ENCODE measurements around the gene ADAMTSL1.
"Not testable (repeated sequence)": the region's sequence is repeated elsewhere in the genome, so short reads cannot be mapped to it uniquely, and the experiment has no call there.

The ADAMTSL1 gene

DNA sequence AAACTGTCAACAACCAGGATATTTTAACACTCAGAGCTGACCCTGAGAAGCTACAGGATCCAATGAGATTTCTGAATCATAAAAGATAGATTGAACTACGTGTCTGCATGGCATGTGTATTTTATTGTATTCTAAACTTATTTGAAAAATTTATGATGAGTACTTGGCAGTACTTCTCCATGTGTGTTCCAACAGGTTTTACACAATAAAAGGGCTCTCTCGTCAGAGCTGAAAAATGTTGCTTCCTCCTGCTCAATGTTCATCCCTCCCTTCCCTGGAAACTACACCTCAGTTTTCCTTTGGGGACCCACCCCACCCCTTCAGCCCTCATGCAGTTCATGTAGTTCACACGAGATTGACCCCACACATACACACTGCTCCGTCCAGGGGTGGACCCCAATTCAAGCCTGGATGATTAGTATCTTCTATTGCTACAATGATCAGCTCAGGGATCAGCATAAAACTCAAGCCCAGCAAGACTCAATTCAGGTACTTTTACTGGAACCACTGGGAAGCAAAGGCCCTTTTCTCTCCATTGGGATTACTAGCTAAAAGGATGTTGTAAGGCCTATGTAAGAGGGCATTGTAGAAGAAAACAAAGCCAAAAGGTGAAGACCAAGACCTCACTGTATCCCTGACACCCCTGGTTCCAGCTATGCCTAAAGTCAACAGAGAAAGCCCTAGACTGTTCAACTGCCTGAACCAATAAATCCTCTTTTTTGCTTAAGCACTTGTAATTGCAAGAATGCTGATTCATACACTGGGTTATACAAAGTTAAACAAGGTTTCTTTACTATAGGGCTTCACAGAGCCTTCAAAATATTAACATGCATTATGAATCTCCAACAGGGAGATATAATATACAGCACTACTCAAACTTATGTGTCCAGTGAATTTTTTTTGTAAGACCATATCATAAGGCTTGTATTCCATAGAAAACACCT is 446.5 kb downstream of the ADAMTSL1 start:
- DNase-seq, result no peak

DNA sequence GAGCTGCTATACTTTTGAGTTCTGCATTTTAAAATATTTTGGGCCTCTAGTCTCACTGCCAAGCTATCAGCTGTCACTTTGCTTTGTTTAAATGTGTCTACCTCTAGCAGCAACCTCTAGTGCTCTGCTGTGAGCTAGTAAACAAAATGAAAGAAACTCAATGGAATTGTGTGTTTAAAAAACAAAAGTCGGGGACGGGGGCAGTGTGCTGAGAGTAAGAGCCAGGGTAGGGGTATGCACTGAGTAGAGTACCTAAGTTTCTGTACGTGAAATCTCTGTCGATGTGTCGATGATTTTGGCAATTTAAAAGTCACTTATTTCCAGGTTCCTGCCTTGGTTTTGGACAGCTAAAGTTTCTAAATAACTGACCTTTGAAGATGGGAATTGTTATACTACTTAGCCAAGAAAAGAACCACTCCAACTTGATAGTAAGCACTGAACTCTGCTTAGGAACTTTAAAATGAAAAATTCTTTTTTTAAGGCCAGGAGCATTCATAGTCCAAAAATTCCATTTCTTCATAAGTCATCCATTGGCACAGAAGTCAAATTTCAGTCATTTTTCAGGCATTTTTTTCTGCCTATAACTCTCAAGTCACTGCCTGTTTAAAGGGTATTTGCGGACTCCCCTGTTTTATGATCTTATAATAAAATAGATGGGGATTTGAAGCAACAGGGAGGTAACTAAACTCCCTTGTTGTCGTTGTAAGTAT is 447.6 kb downstream of the ADAMTSL1 start:
- no peak for DNase-seq

- DNase-seq, result no peak
These were observed 448.4 kb downstream of the ADAMTSL1 start for GRCh38 chr9:18922161-18922885.

- no peak for DNase-seq
These were observed 449.2 kb downstream of the ADAMTSL1 start for GRCh38 chr9:18923167-18923566.

DNA sequence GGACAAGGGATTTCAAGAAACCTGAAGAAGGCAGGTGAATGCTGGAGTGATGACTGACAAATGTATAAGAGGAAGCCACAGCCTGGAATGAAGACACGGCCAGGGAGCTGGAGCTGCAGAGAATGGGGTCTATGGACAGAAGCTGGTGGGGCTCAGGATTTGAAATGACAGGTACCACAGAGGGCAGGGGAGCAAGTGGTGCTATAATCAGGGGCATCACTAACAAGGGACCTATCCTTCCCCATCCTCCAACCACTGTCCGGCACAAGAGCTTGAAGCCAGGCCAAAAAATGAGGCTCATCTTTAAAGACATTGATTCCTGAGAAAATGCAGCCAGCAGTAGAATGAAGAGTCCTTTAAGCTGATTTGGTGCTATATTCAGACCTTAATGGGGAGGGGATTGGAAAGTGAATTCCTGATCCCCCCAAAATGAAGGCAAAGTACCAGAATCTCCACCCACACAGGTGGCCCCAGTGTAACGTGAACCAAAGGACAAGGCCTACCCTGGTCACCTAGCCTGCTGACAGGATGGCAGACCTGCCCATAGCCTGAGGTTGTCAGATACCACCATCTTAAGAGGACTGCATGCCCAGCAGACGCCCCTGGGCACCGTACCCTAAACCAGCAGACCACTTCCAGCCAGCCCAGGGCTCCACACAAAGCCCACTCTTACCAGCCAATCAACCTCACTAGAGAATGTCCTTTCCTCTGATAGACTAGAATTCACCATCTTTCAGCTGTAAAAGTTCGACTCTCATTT is 449.9 kb downstream of the ADAMTSL1 start:
- DNase-seq, result no peak

DNA sequence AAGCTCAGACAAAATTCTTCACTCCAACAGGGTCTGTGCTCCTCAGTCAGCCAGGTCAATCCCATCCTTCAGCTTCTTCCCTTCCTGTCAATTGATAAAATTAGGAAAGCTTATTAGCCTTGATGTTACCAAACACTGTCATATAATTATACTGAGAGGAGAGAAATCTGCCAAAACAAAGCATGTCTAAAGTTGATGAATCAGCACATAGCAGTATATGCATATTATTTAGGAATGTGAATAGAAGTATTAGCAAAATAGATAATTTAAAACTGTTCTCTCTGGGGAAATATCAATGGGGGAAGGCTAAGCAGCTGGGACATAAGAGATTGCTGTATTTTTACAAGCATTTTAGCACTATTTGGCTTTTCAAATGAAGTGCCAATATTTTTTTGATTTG is 451.9 kb downstream of the ADAMTSL1 start:
- DNase-seq, result no peak

DNA sequence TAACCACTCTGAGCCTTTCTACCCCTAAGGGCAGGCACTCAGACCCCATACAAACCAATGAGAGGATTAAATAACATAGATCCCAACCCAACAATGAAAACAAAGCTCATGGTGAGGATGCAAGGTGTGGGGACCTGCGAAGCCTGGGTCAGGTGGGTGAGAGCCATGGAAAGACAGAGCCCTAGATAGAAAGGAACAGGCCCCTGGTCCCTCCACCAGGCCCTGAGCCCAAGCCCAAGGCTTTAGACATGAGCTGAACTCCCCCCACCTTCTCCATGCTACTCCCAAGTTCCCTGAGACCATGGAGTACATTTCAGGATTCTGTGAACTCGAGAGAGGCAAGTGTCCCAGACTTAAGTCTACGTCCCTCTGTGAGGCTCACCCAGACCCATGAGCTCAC is 452.6 kb downstream of the ADAMTSL1 start:
- DNase-seq, result no peak

- no peak for DNase-seq
These were observed 454.8 kb downstream of the ADAMTSL1 start for GRCh38 chr9:18928711-18929110.

DNA sequence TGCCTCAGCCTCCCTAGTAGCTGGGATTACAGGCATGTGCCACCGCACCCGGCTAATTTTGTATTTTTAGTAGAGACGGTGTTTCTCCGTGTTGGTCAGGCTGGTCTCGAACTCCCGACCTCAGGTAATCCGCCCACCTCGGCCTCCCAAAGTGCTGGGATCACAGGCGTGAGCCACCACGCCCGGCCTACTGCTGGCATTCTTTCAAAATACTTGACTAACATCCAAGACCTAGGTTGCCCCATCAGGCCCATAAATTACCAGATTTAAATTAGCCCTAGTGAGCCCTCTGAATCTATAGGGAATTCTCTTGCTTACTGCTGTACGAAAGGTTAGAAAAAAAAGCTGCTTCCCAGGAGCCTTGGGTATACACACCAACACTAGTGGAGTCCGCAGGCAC is 456.7 kb downstream of the ADAMTSL1 start:
- not testable (repeated sequence) for DNase-seq

- DNase-seq, result no peak
These were observed 461.6 kb downstream of the ADAMTSL1 start for GRCh38 chr9:18935541-18935940.

- no peak for DNase-seq
These were observed 462.3 kb downstream of the ADAMTSL1 start for GRCh38 chr9:18936094-18936871.

GRCh38 chr9:18939943-18940342 is 466.0 kb downstream of the ADAMTSL1 start:
- no peak for DNase-seq

DNA sequence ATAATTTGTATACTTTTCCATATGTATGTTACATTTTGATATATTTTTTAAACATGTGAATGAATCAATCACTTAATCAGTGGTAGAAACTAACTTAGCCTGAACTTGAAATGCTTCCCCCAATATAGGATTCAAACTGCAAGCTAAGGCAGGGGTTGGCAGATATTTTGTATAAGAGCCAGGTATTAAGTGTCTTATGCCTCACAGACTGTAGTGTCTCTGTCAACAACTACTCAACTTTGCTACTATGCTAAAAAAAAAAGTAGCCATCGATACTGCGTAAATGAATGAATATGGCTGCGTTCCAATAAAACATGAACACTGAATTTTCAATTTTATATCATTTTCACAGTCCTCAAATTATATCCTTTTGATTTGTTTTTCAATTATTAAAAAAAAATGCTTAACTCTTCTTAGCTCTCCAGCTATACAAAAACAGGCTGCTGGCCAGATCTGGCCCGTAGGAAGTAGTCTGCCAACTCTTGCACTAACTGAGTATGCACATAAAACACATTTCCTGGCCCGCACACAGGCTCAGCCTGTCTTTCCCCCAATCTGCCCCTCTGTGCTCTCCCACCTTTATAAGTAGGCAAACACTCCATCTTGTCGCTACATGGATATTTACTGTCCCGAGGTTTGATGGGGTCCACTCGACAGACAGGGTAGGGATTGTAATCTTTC is 467.2 kb downstream of the ADAMTSL1 start:
- DNase-seq, result no peak

DNA sequence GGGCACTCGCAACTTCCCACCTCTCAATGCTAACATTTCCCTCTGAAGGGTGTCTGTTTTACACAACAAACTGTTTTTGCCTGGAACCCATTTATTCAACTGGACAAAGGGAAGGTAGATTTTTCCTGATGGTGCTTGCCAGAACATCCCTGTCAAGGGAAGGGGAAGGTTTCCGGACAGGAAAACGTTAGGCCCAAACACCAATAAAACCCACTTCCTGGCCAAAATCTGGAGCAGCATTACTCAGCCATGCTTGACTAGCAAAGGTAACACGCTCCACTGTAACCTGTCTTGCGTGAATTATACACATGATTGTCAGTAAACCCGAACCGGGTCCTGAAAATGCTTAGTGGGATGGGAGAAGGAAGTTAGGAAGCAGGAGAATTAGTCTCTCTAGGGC is 468.8 kb downstream of the ADAMTSL1 start:
- no peak for DNase-seq

GRCh38 chr9:18947892-18948339 is 474.0 kb downstream of the ADAMTSL1 start:
- no peak for DNase-seq

- no peak for DNase-seq
These were observed 478.0 kb downstream of the ADAMTSL1 start for GRCh38 chr9:18951936-18952335.

DNA sequence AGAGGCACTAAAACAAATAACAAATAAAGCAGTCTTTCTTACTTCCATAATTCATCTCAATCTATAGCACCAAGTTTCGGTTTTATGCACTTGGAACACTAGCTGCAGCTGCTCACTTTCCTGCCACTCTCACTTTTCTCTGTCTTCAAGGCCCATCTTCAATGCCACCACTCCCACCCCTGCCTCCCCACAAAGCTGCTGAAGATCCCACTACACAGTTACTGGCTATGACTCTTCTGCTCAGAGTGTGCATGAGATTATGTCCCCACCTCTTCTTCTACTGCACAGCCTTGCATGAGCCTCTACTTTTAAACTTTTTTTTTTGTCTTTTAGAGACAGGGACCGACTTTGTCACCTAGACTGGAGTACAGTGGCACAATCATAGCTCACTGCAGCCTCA is 481.7 kb downstream of the ADAMTSL1 start:
- no peak for DNase-seq

Measured in GDM1 (cell line).